ENCODE data around the gene ACCS. TPM values are rescaled to one million over a fixed set of nuclear protein-coding genes. Genes with fewer than 3 reads are reported as not detected.

ACCS gene
- total RNA-seq, 1 donor, result 21.0 TPM

- DNase-seq (ENCODE audit: insufficient read length, low spot score, missing footprints), result no peak
- H3K9me3 ChIP-seq (ENCODE audit: low read depth, low read length), result peaks cover 3% of the 10 kb centered on the region
- no peak overlapping the region for H3K4me2 ChIP-seq (ENCODE audit: insufficient read depth, low read length)
- H3K79me2 ChIP-seq (ENCODE audit: insufficient read depth, low read length), result no peaks in the 10 kb centered on the region
- H3K4me3 ChIP-seq (ENCODE audit: insufficient read depth, low read length), result no peak overlapping the region
- no peaks in the 10 kb centered on the region for H3K36me3 ChIP-seq (ENCODE audit: insufficient read depth, low read length)
- H4K20me1 ChIP-seq (ENCODE audit: insufficient read depth, low read length), result no peaks in the 10 kb centered on the region
- H2AFZ ChIP-seq (ENCODE audit: low read length), result no peak overlapping the region
- H3K4me1 ChIP-seq (ENCODE audit: insufficient read depth, low read length), result no peaks in the 10 kb centered on the region
- peaks cover 20% of the 10 kb centered on the region for H3K27me3 ChIP-seq (ENCODE audit: insufficient read depth, low read length)
- no peak overlapping the region for H3K27ac ChIP-seq (ENCODE audit: low read depth, low read length)
- no peak for TF ChIP-seq CTCF (IDR thresholded peaks at IDR 0.05; ENCODE audit: extremely low read depth, low read depth, low read length)
Measured at GRCh38 chr11:44043157-44043556, 22.9 kb upstream of the ACCS start.

- Histone ChIP-seq H4K20me1 (ENCODE audit: insufficient read depth, low read length) (no peaks in the 10 kb centered on the region), H3K79me2 (ENCODE audit: insufficient read depth, low read length) (no peaks in the 10 kb centered on the region), H3K4me2 (ENCODE audit: insufficient read depth, low read length) (no peak overlapping the region), H3K27ac (ENCODE audit: low read depth, low read length) (no peak overlapping the region), H3K4me3 (ENCODE audit: insufficient read depth, low read length) (no peak overlapping the region), H3K4me1 (ENCODE audit: insufficient read depth, low read length) (no peaks in the 10 kb centered on the region), H2AFZ (ENCODE audit: low read length) (no peak overlapping the region), H3K9me3 (ENCODE audit: low read depth, low read length) (peaks cover 1% of the 10 kb centered on the region), H3K27me3 (ENCODE audit: insufficient read depth, low read length) (peaks cover 20% of the 10 kb centered on the region), H3K36me3 (ENCODE audit: insufficient read depth, low read length) (no peaks in the 10 kb centered on the region)
- TF ChIP-seq CTCF (IDR thresholded peaks at IDR 0.05; ENCODE audit: extremely low read depth, low read depth, low read length), result no peak
- DNase-seq (ENCODE audit: insufficient read length, low spot score, missing footprints), result no peak
Measured at GRCh38 chr11:44046182-44046581, 19.9 kb upstream of the ACCS start.

- Histone ChIP-seq H3K4me1 (ENCODE audit: insufficient read depth, low read length) (no peaks in the 10 kb centered on the region), H3K27ac (ENCODE audit: low read depth, low read length) (no peak overlapping the region), H4K20me1 (ENCODE audit: insufficient read depth, low read length) (no peaks in the 10 kb centered on the region), H3K4me3 (ENCODE audit: insufficient read depth, low read length) (no peak overlapping the region), H3K4me2 (ENCODE audit: insufficient read depth, low read length) (no peak overlapping the region), H3K27me3 (ENCODE audit: insufficient read depth, low read length) (peaks cover 21% of the 10 kb centered on the region), H2AFZ (ENCODE audit: low read length) (no peak overlapping the region), H3K79me2 (ENCODE audit: insufficient read depth, low read length) (no peaks in the 10 kb centered on the region), H3K36me3 (ENCODE audit: insufficient read depth, low read length) (no peaks in the 10 kb centered on the region), H3K9me3 (ENCODE audit: low read depth, low read length) (no peaks in the 10 kb centered on the region)
- no peak for TF ChIP-seq CTCF (IDR thresholded peaks at IDR 0.05; ENCODE audit: extremely low read depth, low read depth, low read length)
- DNase-seq (ENCODE audit: insufficient read length, low spot score, missing footprints), result peak; percentile 21
Measured at GRCh38 chr11:44047298-44047697, 18.8 kb upstream of the ACCS start.

GRCh38 chr11:44047931-44048431, 18.1 kb upstream of the ACCS start, which contains the start of gene ACCSL:
Gene ACCSL (plus strand): TSS chr11:44047981. CDS start chr11:44048037, 56 bp downstream.
- H4K20me1 ChIP-seq (ENCODE audit: insufficient read depth, low read length), result no peaks in the 10 kb centered on the region

More at GRCh38 chr11:44047931-44048431, 18.1 kb upstream of the ACCS start, which contains the start of gene ACCSL:
- H3K27me3 ChIP-seq (ENCODE audit: insufficient read depth, low read length), result peaks cover 20% of the 10 kb centered on the region
- no peak within 1 kb of the TSS for H3K27ac ChIP-seq (ENCODE audit: low read depth, low read length)
- no peak for TF ChIP-seq CTCF (IDR thresholded peaks at IDR 0.05; ENCODE audit: extremely low read depth, low read depth, low read length)
- no peaks in the 10 kb centered on the region for H3K79me2 ChIP-seq (ENCODE audit: insufficient read depth, low read length)
- no peaks in the 10 kb centered on the region for H3K9me3 ChIP-seq (ENCODE audit: low read depth, low read length)
- no peaks in the 10 kb centered on the region for H3K4me1 ChIP-seq (ENCODE audit: insufficient read depth, low read length)
- DNase-seq (ENCODE audit: insufficient read length, low spot score, missing footprints), result peak; percentile 52
- no peaks in the 10 kb centered on the region for H3K36me3 ChIP-seq (ENCODE audit: insufficient read depth, low read length)
- H3K4me2 ChIP-seq (ENCODE audit: insufficient read depth, low read length), result no peak within 1 kb of the TSS
- H3K4me3 ChIP-seq (ENCODE audit: insufficient read depth, low read length), result no peak within 1 kb of the TSS
- no peak within 1 kb of the TSS for H2AFZ ChIP-seq (ENCODE audit: low read length)
